Subcutaneous abdominal adipose tissue (tissue), 5 donors: ENCODE measurements around the gene RNF130.

Source experiments
- H3K27ac ChIP-seq: one replicate; pipeline ENCODE4 v1.7.0; 2013; ENCODE audit warnings: low read depth, mild to moderate bottlenecking, inconsistent platforms, low read length, moderate library complexity
- H3K27me3 ChIP-seq, 5 donors: one replicate each; pipeline ENCODE4 v1.7.0; 2013; ENCODE audit warnings: low read length in 5 of 5, inconsistent platforms in 1 of 5; ENCODE audit not compliant: control insufficient read depth in 5 of 5, insufficient read depth in 4 of 5
- H3K36me3 ChIP-seq, 5 donors: one replicate each; pipeline ENCODE4 v1.7.0; 2013; ENCODE audit warnings: low read length in 5 of 5; ENCODE audit not compliant: control insufficient read depth in 5 of 5, insufficient read depth in 5 of 5
- H3K4me1 ChIP-seq, 5 donors: one replicate each; pipeline ENCODE4 v1.7.0; 2013; ENCODE audit warnings: low read length in 5 of 5, mild to moderate bottlenecking in 3 of 5, moderate library complexity in 1 of 5; ENCODE audit not compliant: control insufficient read depth in 5 of 5, insufficient read depth in 5 of 5
- H3K4me3 ChIP-seq, 5 donors: one replicate each; pipeline ENCODE4 v1.7.0; 2013; ENCODE audit warnings: low read length in 5 of 5, low read depth in 1 of 5
- H3K9ac ChIP-seq, 5 donors: one replicate each; pipeline ENCODE4 v1.7.0; 2013; ENCODE audit warnings: low read length in 5 of 5, mild to moderate bottlenecking in 4 of 5, moderate library complexity in 3 of 5
- H3K9me3 ChIP-seq, 5 donors: one replicate each; pipeline ENCODE4 v1.7.0; 2013; ENCODE audit warnings: low read length in 5 of 5; ENCODE audit not compliant: control insufficient read depth in 5 of 5
- donor health status: healthy.
- donor health status: healthy.
- donor health status: healthy.
- donor health status: healthy.
- donor health status: healthy.

The RNF130 gene

DNA sequence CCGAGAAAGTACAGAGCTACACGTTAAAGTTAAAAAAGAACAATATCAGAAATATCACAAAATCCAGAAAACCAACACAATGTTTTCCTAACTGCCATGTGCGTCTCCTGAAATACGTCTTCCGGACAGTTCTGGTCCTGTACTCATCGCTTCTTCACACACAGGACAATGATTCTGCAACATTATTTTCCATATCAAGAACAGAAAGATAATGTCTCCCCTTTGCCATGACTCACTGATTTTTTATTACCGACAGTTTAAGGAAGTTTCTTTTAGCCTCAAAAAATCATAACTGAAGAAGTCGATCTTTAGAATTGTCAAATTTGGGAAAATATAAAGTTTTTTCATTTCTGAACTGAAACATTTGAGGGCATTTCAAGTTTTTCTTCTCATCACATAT, 166.4 kb downstream of the RNF130 start:
- H3K36me3 ChIP-seq = peaks cover 0 to 35% (median 23%) of the 10 kb centered on the region in 5 donors
- H3K4me3 ChIP-seq = no peak overlapping the region
- no peaks in the 10 kb centered on the region for H3K9me3 ChIP-seq
- no peaks in the 10 kb centered on the region for H3K27me3 ChIP-seq
- H3K27ac ChIP-seq = no peak overlapping the region
- no peak overlapping the region for H3K9ac ChIP-seq
- peaks cover 1 to 40% (median 30%) of the 10 kb centered on the region in 5 donors for H3K4me1 ChIP-seq
